22Rv1 (cell line): ENCODE results near the gene DENND1A.

Experiments used
- CTCF ChIP-seq: fragments of 450-650 bp; IDR thresholded peaks from 2 replicates; pipeline ENCODE4 v1.5.1; 2017; ENCODE audit warnings: mild to moderate bottlenecking
- ZFX ChIP-seq: fragments of 450-650 bp; IDR thresholded peaks from 2 replicates; pipeline ENCODE4 v1.6.1; 2017; ENCODE audit warnings: antibody characterized with exemption, borderline replicate concordance

- TF ChIP-seq CTCF = no peak
- no peak for TF ChIP-seq ZFX
Observed at GRCh38 chr9:123684393-123685149, 245.4 kb downstream of the DENND1A start.
